ENCODE data around the gene RNH1.

Gene RNH1

DNA sequence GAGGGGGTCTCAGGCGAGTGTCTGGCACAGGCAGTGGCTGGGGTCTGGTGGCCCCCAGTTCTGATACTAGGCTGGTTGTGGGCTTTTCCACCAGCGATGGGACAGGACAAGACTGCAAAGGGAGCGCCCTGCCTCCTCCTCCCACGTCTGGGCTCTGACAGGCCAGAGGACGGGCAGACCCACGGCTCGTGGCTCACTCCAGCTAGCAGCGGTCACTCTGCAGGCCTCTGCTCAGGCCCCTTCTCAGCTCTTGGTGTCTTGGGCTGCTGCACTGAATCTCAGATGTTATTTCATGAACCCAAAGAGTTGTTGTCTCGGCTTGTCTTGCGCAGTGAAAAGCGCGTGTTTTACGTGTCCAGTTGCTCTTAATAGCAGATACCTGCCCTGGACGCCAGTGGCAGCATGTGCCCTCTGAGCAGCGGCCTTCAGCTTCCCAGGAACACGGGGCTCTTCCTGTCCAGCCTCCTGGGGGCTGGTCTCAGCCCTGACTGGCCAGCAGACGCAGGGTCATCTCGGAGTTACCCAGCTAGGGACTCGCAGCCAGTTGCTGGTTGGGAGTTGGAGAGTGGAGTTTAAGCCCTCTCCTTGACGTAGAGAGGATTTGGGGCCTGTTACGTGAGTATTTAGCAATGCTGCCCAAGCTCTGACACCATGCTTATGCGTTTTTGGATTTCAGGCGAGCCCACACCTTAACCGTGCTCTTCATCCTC, 47.4 kb downstream of the RNH1 start:
- no peak for DNase-seq

DNA sequence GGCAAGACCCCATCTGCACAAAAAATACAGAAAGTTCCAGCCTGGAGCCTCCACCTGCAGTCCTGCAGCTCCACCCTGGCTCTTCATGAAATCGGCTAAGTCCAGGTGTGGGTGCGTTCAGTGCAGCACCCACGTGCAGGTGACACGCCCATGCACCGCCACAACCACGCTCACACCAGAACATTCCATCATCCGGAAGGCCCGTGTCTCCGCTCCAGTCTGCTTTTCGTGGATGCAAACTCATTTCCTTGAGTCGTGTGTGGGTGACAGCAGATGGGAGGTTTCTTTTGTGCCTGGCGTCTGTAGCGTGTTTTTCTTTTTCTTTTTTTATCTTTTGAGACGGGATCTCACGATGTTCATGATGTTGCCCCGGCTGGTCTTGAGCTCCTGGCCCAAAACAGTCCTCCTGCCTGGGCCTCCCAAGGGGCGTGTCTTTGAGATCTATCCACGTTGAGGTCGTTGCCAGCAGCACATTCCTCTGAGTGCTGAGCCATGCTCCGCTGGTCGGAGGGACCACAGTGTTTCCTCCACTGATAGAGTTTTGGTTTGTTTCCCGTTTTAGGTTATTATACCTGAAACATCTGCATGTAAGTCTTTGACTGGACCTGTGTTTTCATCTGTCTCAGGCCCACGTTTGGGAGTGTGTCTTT, 49.8 kb downstream of the RNH1 start:
- DNase-seq, result no peak

DNA sequence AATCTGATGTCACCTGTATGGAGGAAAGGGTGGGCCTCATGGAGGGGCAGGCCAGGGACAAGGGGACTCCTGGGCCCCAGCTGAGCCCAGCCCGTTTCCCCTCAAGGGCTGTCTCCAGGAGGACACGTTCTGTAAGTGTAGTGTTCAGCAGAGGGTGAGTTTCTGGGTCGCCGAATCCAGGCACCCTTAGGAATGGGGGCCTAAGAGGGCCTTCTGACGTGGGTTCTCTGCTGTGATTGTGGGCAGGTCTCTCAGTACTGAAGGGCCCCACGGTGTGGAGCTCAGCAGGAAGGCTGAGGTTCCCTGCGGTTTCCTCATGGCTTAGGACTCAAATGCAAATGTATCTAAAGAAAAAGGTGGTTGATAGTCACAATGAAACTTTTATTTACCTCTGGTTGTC, 50.5 kb downstream of the RNH1 start:
- DNase-seq, result no peak

DNA sequence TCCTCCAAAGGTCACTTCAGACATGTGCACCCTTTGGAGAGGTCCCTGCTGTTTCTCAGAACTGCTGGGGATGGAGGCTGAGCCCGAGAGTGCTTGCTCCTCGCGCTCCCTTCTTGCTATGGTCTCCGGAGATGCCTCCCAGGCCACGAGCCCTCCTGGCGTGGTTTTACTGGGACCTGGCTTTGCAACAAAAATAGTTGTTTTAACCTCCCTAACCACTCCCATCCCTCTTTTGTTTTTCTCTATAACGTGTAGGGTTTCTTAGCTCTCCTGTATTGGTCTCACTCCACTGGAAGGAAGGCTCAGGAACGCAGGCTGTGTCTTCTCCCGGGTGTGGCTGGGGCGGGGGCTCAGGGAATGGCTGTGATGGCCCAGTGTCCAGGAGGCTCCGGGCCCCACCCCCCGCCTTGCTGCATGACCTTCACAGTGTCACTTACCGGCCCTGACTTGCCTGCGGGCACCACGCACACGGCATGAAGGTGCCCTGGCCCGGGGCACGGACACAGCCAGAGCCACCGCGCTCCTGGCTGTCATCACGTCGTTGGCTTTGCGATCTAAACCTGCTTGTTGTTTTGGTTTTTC, 51.4 kb downstream of the RNH1 start:
- peak; percentile 23 for DNase-seq

DNA sequence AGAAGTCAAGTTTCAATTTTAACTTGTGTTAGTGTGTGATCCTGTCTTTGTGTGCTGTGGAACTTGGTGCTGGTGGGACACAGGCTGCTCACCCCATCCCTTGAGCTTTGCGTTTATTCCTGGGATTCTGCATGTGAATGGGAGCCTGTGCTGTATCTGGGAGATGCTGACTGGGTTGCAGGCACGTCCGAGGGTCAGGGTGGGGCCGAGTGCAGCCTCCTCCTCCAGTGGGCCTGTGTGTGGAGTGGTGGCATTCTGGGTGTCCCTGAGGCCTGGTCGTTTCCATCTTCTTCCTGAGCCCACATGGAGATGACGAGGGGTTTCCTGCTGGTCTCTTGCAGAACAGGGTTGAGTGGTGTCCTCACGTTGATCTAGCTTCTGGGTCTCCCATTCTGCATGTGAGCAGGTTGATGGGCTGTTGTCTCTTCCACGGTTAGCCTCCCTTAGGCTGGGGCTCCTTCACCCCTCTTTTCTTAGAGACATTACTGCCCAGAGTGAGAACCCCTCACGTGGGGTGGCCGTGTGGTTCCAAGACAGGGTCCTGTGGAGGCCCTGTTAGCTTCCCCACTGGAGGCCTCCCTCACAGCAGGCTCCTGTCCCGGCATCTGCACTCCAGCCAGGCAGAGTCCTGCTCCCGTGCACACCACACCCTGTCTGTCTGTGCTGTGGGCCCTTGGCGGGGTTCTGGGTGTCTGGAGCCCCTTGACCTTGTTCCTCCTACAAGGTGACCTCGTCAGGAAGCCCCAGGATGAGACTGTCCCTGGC, 52.1 kb downstream of the RNH1 start:
- no peak for DNase-seq

DNA sequence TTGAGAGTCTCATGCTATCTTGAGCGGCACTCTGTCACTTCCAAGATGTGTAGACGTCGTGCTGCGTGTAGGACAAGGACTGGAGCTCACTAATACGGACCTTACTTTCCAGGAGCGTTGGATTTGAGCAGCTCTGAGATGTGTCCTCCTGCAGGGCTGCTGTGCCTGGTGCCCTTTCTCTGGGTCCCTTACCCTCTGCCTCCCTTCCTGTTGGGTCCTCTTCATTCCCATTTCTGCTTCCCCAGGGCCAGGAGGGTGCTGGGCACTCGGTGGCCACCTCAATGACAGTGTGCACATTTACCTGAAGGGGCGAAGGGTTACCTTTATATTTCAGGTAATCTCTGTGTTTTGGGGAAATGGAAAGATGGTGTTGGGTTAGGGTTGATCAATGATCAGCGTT, 53.0 kb downstream of the RNH1 start:
- no peak for DNase-seq

DNA sequence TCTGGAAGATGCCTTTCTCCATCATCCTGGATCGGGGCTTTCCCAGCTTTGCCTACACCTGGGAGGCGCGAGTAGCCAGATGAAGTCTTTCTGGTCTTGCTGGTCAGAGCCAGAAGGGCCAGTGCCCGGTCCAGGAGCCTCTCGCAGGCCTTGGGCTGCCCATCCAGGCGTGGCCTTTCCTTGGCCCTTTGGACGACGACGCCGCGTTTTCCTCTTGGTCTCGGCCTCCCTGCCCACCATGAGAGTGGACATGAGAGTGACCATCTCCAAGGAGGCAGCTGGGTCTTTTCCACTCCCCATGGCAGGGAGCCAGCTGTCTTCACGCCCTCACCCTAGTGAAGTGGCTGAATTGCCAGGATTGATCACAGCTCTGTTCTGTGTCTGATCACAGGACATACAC, 53.5 kb downstream of the RNH1 start:
- DNase-seq, result no peak

DNA sequence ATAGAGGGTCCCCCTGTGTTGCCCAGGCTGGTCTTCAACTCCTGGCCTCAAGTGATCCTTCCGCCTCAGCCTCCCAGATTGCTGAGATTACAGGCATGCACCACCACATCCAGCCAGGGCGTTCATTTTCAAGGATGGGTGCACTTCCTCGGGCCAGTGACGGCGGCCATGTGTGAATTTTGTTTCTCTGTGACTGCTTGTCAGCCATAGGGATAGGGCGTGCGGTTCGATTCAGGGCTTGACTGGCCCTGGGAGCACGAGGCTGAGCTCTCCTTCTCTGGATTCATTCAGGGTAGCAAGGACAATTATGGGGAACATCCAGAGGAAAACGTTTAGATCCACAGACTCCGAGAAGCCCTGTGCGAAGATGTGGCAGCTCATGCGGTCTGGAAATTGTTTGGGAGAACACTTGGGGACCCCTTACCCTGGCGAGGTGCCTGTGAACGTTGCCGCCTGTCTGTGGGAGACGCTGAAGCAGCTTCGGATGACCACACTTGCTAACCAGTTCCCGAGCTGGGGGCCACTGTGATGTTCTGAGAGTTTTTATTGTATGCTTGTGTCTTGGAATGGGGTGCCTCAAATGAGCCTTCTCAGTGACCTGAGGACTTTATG, 54.0 kb downstream of the RNH1 start:
- no peak for DNase-seq

DNA sequence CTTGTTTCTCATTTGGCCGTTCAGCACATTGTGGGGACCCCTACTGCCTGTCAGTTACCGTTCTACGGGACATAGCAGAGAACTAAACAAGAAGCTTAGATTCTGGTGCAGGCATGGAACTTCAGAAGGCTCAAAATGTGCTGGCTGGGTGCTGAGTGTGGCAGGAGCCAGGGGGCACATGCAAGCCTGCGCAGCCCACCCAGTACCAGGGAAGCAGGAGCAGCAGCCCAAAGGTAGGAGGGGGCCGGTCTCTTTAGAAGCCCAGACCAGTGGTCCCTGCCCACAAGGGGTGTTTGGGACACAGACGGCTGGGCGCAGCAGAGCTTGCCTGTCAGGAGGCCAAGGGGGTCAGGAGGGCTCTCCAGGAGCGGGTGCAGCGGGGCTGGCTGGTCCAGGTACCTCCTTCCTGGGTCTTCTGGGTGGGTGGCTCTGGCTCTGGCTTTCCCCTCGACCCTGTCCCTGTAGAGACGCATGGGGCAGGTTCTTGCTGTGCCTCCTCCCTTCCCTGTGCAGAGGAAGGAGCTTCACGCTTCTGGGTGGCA, 54.8 kb downstream of the RNH1 start:
- DNase-seq, result no peak

DNA sequence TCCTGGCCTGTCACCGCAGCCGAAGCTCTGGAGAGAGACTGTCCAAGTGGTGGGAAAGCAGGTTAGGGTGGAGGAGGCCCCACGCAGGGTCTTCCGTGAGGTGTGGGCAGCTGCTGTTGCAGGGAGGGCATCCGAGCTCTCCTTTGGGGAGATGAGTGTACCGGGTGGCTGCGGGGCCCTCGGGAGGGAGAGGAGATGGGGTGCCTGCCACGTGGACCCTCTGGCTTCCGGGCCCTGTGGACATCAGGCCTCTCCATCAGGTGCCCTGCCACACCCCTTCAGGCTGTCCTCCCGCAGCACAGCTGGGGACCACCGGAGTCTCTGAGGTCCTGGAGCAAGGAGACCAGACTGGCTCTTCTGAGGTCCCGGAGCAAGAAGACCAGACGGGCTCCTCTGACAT, 55.3 kb downstream of the RNH1 start:
- no peak for DNase-seq

DNA sequence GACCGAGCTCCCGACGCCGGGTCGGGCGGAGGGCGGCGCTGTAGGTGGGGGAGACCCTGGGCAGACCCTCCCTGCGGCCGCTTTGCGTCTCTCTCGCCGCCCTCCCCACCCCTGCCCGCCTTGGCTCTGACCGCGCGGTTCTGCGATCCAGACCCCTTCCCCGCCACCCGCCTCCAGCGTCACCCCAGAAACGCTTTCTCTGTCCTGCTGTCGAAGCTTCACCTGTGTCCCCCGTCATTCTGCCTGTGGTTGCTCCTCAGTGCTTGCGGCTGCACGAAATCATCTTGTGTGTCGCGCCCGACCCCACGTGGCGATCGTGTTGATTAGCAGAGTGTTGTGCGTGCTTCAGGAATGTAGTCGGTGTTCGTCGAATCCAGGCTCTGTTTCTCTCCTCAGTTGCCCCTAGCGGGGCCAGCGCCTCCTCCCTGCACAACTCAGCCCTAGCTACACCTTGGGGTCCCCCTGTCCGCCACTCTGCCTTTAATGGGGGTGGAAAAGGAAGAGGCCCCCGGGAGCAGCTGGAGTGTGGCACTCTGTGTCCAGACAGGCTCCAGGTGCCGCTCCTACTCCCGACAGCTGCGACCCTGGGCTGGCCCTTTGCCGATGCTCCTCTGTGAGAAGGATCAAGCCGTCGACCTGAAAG, 56.1 kb downstream of the RNH1 start:
- DNase-seq, result peak; percentile 63

DNA sequence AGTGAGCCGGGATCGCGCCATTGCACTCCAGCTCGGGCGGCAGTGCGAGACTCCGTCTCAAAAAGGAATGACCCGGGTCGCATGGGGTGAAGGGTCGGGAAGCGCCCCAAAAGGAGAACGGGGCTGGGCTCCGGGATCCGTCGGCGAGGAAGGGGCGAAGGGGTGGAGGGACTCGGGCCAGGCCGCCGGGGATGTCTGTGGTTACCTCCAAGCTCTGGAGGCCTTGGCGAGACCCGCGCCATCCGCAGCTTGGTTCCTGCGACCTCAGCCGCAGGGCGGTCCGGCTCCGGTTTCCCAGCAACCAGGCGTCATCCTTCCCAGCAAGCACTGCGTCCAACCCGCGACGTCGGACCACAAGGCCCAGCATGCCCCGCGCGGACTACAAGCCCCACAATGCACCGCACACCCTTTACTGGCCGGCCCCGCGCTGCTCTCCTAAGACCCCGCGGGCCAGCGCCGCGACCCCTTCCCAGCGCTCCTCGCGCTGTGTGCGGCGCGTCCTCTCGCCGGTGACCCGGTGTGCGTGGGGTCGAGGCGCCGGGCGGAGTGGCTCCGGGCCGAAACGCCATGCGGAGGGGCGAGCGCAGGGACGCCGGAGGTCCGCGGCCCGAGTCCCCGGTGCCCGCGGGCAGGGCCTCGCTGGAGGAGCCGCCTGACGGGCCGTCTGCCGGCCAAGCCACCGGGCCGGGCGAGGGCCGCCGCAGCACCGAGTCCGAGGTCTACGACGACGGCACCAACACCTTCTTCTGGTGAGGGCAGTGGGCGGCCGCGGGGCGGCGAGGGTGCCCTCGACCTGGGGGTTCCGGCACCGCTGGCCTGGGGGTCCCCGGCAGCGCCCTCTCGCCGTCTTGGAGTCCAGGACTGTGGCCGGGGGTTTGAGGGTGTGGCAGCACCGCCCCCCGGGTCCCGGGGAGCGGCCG, 56.9 kb downstream of the RNH1 start, which contains the start of gene PTDSS2:
Gene PTDSS2 (plus strand): TSS at position 391 of the 920 bp plus-strand sequence. CDS start 177 bp downstream, at position 568.
- peak; percentile 95 for DNase-seq

DNA sequence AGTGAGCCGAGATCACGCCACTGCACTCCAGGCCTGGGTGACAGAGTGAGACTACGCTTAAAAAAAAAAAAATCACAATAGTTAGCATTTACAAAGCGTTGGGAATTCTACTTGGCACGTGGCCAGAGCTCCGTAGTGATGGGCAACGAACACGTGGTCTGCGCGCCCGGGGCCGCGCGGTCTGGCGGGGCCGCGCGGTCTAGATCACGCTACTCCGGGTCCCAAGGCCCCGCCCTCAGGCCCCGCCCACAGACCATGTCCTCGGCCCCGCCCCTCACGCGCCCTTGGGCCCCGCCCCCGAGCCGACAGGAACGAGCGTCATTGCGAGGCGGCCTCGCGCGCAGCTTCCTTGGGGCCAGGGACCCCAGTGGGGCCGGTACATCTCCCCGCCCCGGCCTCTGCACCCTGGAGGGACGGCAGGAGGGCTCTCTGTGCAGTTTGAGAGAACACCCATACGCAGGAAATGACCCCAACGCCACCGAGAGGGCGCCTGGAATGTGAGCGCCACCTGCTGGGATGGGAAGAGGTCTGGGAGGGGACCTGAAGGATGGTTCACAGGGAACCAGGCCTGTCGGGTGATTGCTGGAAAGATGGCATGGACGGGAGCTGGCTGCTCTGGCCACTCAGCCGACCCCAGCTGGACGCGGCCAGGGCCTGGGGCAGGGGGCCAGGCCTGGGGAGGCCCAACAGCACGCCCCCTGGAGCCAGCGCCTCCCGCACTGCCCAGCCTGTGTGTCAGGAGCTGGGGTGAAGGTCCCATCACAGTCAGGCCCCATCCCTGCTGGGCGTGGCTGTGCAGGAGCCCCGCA, 58.9 kb downstream of the RNH1 start:
- DNase-seq, result peak; percentile 95

DNA sequence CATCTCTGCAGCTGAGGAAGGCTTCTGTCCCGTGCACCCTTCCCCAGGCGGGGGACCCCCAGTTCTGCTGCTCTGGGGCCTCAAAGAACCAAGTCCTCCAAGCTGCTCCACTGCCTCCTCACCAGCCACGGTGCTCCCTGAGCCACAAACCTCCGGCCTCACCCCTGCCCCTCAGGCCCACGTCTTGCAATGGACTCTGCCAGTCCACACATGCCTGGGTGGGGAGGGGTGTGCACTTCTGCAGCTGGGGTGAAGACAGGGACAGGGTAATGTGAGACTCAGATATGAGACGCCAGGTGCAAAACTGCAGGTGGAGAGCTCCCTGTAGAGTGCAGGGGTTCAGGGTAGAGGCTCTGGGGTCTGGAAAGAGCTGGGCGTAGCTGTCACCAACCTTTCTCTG, 60.2 kb downstream of the RNH1 start:
- DNase-seq, result no peak

DNA sequence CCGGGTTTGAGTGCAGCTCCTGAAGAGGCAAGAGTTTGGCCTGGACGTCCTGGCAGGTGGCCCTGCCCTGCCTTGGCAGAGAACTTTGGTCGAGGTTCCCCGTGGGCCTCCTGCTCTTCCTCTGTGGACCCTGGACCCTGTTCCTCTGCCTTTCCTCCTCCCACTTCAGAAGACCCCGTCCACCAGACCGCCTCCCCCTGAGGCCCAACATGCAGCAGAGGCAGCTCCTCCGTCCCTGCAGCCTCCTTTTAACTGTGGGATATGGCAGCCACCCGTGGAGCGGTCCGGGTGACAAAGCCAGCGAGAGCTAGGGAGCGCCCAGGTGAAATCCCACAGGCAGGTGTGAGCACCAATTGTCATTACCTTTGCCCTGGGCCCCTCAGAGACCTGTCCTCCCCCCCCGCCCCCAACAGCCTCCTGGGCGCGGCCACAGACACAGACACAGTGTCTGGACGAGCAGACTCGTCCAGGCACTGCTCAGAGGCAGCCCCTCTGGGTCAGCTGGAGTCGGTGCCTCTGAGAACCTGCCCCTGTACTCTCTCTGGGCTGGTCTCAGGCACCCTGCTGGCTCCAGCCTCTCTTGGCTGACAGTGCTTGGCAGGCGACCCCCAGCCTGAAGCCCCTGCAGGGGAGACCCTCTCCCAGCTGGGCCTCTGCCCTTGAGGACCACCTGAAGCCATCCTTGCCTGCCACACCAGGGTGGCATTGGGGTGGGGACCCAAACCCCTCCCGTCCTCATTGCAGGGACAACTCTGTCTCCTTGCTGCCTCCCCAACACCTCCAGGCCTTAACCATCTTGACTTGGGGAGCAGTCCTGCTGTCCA, 61.1 kb downstream of the RNH1 start:
- DNase-seq, result peak; percentile 18

Data from right kidney (tissue), 1 donor.